Hepatocyte (in vitro differentiated cells): ENCODE results near the gene DHRS1.

ENCODE experiments used
- EZH2 ChIP-seq: fragments of 200-600 bp; sonication (generic); IDR thresholded peaks from 2 replicates; pipeline ENCODE4 v1.6.1; 2016; ENCODE audit warnings: antibody characterized with exemption, mild to moderate bottlenecking, borderline replicate concordance
- EZH2phosphoT487 ChIP-seq: fragments of 200-600 bp; sonication (generic); IDR thresholded peaks from one replicate; pipeline ENCODE4 v1.6.1; 2018; ENCODE audit warnings: antibody characterized with exemption, mild to moderate bottlenecking, low read depth, moderate library complexity; ENCODE audit not compliant: unreplicated experiment, severe bottlenecking
- TF ChIP-seq, protein P1 (sequence below): fragments of 200-600 bp; sonication (generic); IDR thresholded peaks from 2 replicates; pipeline ENCODE4 v1.5.1; 2016; ENCODE audit warnings: antibody characterized with exemption, mild to moderate bottlenecking; ENCODE audit not compliant: poor library complexity

DNA sequence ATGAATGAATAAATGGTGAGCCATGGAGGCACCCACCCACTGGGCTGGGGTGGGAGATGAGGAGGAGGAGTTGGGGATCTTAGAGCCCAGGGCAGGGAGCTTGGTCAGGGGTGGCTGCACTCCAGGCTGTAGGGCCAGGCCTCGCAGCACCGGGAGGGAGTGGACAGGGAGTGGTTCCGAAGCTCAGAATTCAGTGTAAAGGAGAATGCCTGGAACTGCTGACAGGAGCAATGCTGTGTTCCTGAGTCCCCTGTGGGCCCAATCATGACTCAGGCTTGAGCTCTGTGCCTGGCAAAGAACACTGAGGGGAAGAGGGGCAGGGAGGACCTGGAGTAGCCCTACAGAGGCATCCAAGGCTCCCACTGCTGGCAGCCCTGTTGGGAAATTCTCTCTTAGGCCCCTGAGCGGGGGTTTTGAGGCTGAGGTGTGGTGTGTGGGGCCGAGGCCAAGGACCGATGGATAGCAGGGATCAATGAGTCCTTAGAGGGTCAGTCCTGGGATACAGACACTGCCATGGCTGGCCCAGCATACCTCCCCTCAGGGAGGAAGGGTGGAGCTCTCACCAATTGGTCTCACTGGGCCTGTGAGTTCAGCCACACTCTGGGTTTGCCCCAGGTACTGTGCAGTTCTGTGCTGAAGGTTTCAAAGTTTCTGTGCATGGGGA, 18.7 kb downstream of the DHRS1 start:
- no peak for TF ChIP-seq EZH2
- TF ChIP-seq, protein P1, sequence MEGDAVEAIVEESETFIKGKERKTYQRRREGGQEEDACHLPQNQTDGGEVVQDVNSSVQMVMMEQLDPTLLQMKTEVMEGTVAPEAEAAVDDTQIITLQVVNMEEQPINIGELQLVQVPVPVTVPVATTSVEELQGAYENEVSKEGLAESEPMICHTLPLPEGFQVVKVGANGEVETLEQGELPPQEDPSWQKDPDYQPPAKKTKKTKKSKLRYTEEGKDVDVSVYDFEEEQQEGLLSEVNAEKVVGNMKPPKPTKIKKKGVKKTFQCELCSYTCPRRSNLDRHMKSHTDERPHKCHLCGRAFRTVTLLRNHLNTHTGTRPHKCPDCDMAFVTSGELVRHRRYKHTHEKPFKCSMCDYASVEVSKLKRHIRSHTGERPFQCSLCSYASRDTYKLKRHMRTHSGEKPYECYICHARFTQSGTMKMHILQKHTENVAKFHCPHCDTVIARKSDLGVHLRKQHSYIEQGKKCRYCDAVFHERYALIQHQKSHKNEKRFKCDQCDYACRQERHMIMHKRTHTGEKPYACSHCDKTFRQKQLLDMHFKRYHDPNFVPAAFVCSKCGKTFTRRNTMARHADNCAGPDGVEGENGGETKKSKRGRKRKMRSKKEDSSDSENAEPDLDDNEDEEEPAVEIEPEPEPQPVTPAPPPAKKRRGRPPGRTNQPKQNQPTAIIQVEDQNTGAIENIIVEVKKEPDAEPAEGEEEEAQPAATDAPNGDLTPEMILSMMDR = no peak
- TF ChIP-seq EZH2phosphoT487 = no peak
